H1 (cell line): Measurements from ENCODE around the gene NR5A1. TPM values are rescaled to one million over a fixed set of nuclear protein-coding genes. Genes with fewer than 3 reads are reported as not detected.
A peak's percentile ranks its signal among the peaks of the same experiment; 100 is the strongest.

ENCODE experiments used
- CTCF ChIA-PET: fragments of 300-600 bp; sonication (Branson Sonifier 250); formaldehyde crosslinking; loops from one replicate; lab custom pipeline; 2021; ENCODE audit not compliant: partially characterized antibody; lab: Charles Lee
- POLR2A ChIA-PET: fragments of 300-600 bp; sonication (Branson Sonifier 250); formaldehyde crosslinking; loops from one replicate; lab custom pipeline; 2021; ENCODE audit warnings: inconsistent platforms; ENCODE audit not compliant: partially characterized antibody; lab: Charles Lee
- DNase-seq, 2 experiments: peaks; one replicate each; pipeline versions ENCODE4 v3.0.0 to v3.0.0-alpha.2; 2010 to 2022; ENCODE audit warnings: low spot score in 2 of 2, low read depth in 1 of 2, mixed read lengths in 1 of 2
- FAIRE-seq: peaks from 2 replicates; lab custom pipeline; 2011; peaks lifted over from hg19 to GRCh38; lab: Jason Lieb, UNC
- H2AFZ ChIP-seq: 2 replicates; pipeline ENCODE4 v1.8.1; 2012; ENCODE audit warnings: low read length, inconsistent platforms
- H2AK5ac ChIP-seq: 2 replicates; pipeline ENCODE4 v1.6.1; 2013; ENCODE audit warnings: low read depth, low read length
- H2BK120ac ChIP-seq: replicated peaks from 2 replicates; pipeline ENCODE3; 2013; ENCODE audit warnings: low read depth, low read length, inconsistent platforms
- H2BK12ac ChIP-seq: 2 replicates; pipeline ENCODE4 v1.6.1; 2013; ENCODE audit warnings: low read depth, low read length
- H2BK15ac ChIP-seq: 2 replicates; pipeline ENCODE4 v1.6.1; 2013; ENCODE audit warnings: low read length
- H2BK20ac ChIP-seq: 2 replicates; pipeline ENCODE4 v1.6.1; 2013; ENCODE audit warnings: low read length
- H2BK5ac ChIP-seq: 2 replicates; pipeline ENCODE4 v1.6.1; 2013; ENCODE audit warnings: low read depth, low read length
- H3K14ac ChIP-seq: 2 replicates; pipeline ENCODE4 v1.6.1; 2013; ENCODE audit warnings: inconsistent platforms; ENCODE audit not compliant: insufficient read length
- H3K18ac ChIP-seq: 2 replicates; pipeline ENCODE4 v1.6.1; 2013; ENCODE audit warnings: low read length; ENCODE audit errors: extremely low read depth
- H3K23ac ChIP-seq: 2 replicates; pipeline ENCODE4 v1.6.1; 2013; ENCODE audit warnings: inconsistent platforms; ENCODE audit not compliant: insufficient read length
- H3K23me2 ChIP-seq: 2 replicates; pipeline ENCODE4 v1.6.1; 2013; ENCODE audit warnings: low read depth, low read length
- H3K27ac ChIP-seq: 2 replicates; pipeline ENCODE4 v1.6.1; 2011; ENCODE audit warnings: low read depth, low read length, inconsistent platforms
- H3K27me3 ChIP-seq, 4 experiments: replicated peaks in 1 of 4; 1 replicate in 1 of 4; 2 replicates in 3 of 4; pipeline versions ENCODE4 v1.6.1 to v1.8.1; 2011 to 2013; ENCODE audit warnings: low read length in 3 of 4, mild to moderate bottlenecking in 3 of 4, inconsistent platforms in 2 of 4, mixed read lengths in 2 of 4, moderate library complexity in 1 of 4; ENCODE audit not compliant: control insufficient read depth in 3 of 4, insufficient read depth in 3 of 4; ENCODE audit errors: extremely low read depth in 1 of 4
- H3K36me3 ChIP-seq, 4 experiments: 2 replicates each; pipeline versions ENCODE4 v1.6.1 to v1.8.1; 2011 to 2013; ENCODE audit warnings: mild to moderate bottlenecking in 4 of 4, low read length in 3 of 4, moderate library complexity in 2 of 4, control low read depth in 1 of 4, inconsistent platforms in 1 of 4; ENCODE audit not compliant: insufficient read depth in 4 of 4, control insufficient read depth in 2 of 4
- H3K4ac ChIP-seq: replicated peaks from 2 replicates; pipeline ENCODE3; 2013; ENCODE audit warnings: low read length, low read depth, mixed read lengths, inconsistent platforms; ENCODE audit not compliant: insufficient read length
- H3K4me1 ChIP-seq, 4 experiments: replicated peaks in 1 of 4; 1 replicate in 1 of 4; 2 replicates in 3 of 4; pipeline versions ENCODE4 v1.6.1 to v1.8.1; 2011 to 2013; ENCODE audit warnings: low read length in 3 of 4, inconsistent platforms in 2 of 4, mixed read lengths in 1 of 4; ENCODE audit not compliant: insufficient read depth in 4 of 4, control insufficient read depth in 3 of 4
- H3K4me2 ChIP-seq, 2 experiments: 2 replicates each; pipeline versions ENCODE4 v1.6.1 to v1.8.1; 2011 to 2013; ENCODE audit warnings: low read depth in 2 of 2, low read length in 2 of 2, control low read depth in 1 of 2, inconsistent platforms in 1 of 2, mild to moderate bottlenecking in 1 of 2; ENCODE audit not compliant: insufficient read depth in 1 of 2
- H3K4me3 ChIP-seq, 4 experiments: fragments of 200-600, 300-600 bp in 1 of 4; sonication (generic), shearing (Covaris generic), sonication (Bioruptor Twin) in 1 of 4; 2 replicates each; pipeline versions ENCODE4 v1.5.1 to v1.8.1; 2011 to 2016; ENCODE audit warnings: low read length in 4 of 4, low read depth in 3 of 4, control low read depth in 2 of 4, inconsistent platforms in 2 of 4, mild to moderate bottlenecking in 2 of 4, mixed read lengths in 1 of 4, moderate library complexity in 1 of 4; ENCODE audit not compliant: insufficient read depth in 2 of 4; ENCODE audit errors: extremely low read depth in 1 of 4
- H3K56ac ChIP-seq: replicated peaks from 2 replicates; pipeline ENCODE3; 2013; ENCODE audit warnings: low read depth, mild to moderate bottlenecking, mixed read lengths, low read length, inconsistent platforms; ENCODE audit not compliant: insufficient read length
- H3K79me1 ChIP-seq: 2 replicates; pipeline ENCODE4 v1.6.1; 2013; ENCODE audit warnings: low read depth, low read length, control low read depth
- H3K79me2 ChIP-seq, 2 experiments: 2 replicates each; pipeline versions ENCODE4 v1.6.1 to v1.8.1; 2012 to 2013; ENCODE audit warnings: low read length in 2 of 2, mild to moderate bottlenecking in 2 of 2, inconsistent platforms in 1 of 2; ENCODE audit not compliant: insufficient read depth in 2 of 2, control insufficient read depth in 1 of 2
- H3K9ac ChIP-seq, 4 experiments: replicated peaks in 1 of 4; 1 replicate in 1 of 4; 2 replicates in 3 of 4; pipeline versions ENCODE4 v1.6.1 to v1.8.1; 2011 to 2013; ENCODE audit warnings: low read depth in 3 of 4, low read length in 3 of 4, control low read depth in 2 of 4, mild to moderate bottlenecking in 2 of 4, moderate library complexity in 2 of 4, inconsistent platforms in 1 of 4; ENCODE audit errors: extremely low read depth in 1 of 4
- H3K9me3 ChIP-seq, 2 experiments: 2 replicates each; pipeline versions ENCODE4 v1.6.1 to v1.8.1; 2012 to 2013; ENCODE audit warnings: mild to moderate bottlenecking in 2 of 2, moderate library complexity in 2 of 2, control low read depth in 1 of 2, inconsistent platforms in 1 of 2, low read depth in 1 of 2, low read length in 1 of 2, mixed read lengths in 1 of 2; ENCODE audit not compliant: insufficient read depth in 2 of 2
- H4K20me1 ChIP-seq, 2 experiments: replicated peaks in 1 of 2; 2 replicates each; pipeline versions ENCODE3 to v1.8.1; 2011 to 2013; ENCODE audit warnings: inconsistent platforms in 2 of 2, low read length in 2 of 2, mild to moderate bottlenecking in 1 of 2; ENCODE audit not compliant: insufficient read depth in 2 of 2, control insufficient read depth in 1 of 2
- H4K5ac ChIP-seq: 2 replicates; pipeline ENCODE4 v1.6.1; 2013; ENCODE audit warnings: low read length, low read depth, mixed read lengths, inconsistent platforms; ENCODE audit not compliant: insufficient read length
- H4K8ac ChIP-seq: 2 replicates; pipeline ENCODE4 v1.8.0; 2013; ENCODE audit warnings: mild to moderate bottlenecking, moderate library complexity, low read length, inconsistent platforms; ENCODE audit not compliant: insufficient read depth; ENCODE audit errors: extremely low read depth
- H4K91ac ChIP-seq: replicated peaks from 2 replicates; pipeline ENCODE3; 2013; ENCODE audit warnings: low read length, mixed read lengths, inconsistent platforms; ENCODE audit not compliant: insufficient read length
- CBX5 ChIP-seq: fragments of 300-800, 300-1000 bp; sonication (generic); IDR thresholded peaks from 2 replicates; pipeline ENCODE4 v1.7.1; 2016; ENCODE audit warnings: antibody characterized with exemption, low read length, low read depth
- EZH2 ChIP-seq: fragments of 200-600 bp; sonication (generic); IDR thresholded peaks from 2 replicates; pipeline ENCODE4 v1.7.1; 2012; ENCODE audit warnings: low read depth, mild to moderate bottlenecking, moderate library complexity, low read length, inconsistent platforms; ENCODE audit not compliant: severe bottlenecking
- GABPA ChIP-seq: IDR thresholded peaks from 2 replicates; pipeline ENCODE4 v1.6.1; 2011; ENCODE audit warnings: mild to moderate bottlenecking, low read length, moderate library complexity, borderline replicate concordance; ENCODE audit not compliant: insufficient read depth
- HDAC6 ChIP-seq: IDR thresholded peaks from one replicate; pipeline ENCODE4 v1.7.1; 2012; ENCODE audit warnings: low read depth, mild to moderate bottlenecking, inconsistent platforms, low read length, moderate library complexity
- KDM1A ChIP-seq: fragments of 200-600, 300-600 bp; sonication (generic); IDR thresholded peaks from 2 replicates; pipeline ENCODE4 v1.7.1; 2016; ENCODE audit warnings: mild to moderate bottlenecking, low read length, borderline replicate concordance
- KDM5A ChIP-seq: fragments of 200-600 bp; IDR thresholded peaks from 2 replicates; pipeline ENCODE4 v1.7.1; 2012; ENCODE audit warnings: mild to moderate bottlenecking, low read length, inconsistent platforms, mixed read lengths
- SUZ12 ChIP-seq: fragments of 200-600 bp; sonication (generic); IDR thresholded peaks from 2 replicates; pipeline ENCODE4 v1.6.1; 2012; ENCODE audit warnings: mild to moderate bottlenecking, inconsistent platforms, low read length, moderate library complexity, mixed read lengths
- TBP ChIP-seq: IDR thresholded peaks from 2 replicates; pipeline ENCODE4 v1.6.1; 2011; ENCODE audit warnings: low read depth, low read length, improper control_type of control experiment
- TEAD4 ChIP-seq: IDR thresholded peaks from 2 replicates; pipeline ENCODE4 v1.6.1; 2012; ENCODE audit warnings: low read depth, low read length, inconsistent platforms, mixed read lengths
- WGBS, 2 experiments: shearing (Covaris generic) in 1 of 2; methylation state at CpG; one replicate each; pipeline versions ENCODE4 v1.1.6 to v1.1.7; 2013 to 2015; ENCODE audit warnings: low lambda C conversion rate in 2 of 2, mixed read lengths in 2 of 2, inconsistent platforms in 1 of 2, low coverage in 1 of 2, missing lambda C conversion rate in 1 of 2; ENCODE audit not compliant: insufficient replicate concordance in 2 of 2, insufficient coverage in 1 of 2, insufficient read length in 1 of 2; ENCODE audit errors: extremely low coverage in 1 of 2, missing lambda C conversion rate in 1 of 2; 5-methylcytosine and 5-hydroxymethylcytosine counted together
- polyA plus RNA-seq, 7 experiments: library from polyadenylated mRNA; depleted of rRNA in 3 of 7; stranded (reverse) in 5 of 7; unstranded in 2 of 7; fragments of >200 nt in 5 of 7; fragments of 200-250 nt in 2 of 7; gene quantifications; 1 replicate in 5 of 7; 2 replicates in 1 of 7; 4 replicates in 1 of 7; pipeline versions ENCODE4 v1.2.1 to v1.2.3, GENCODE V29; 2011 to 2013; ENCODE audit warnings: missing spikeins in 2 of 7, mixed read lengths in 2 of 7
- total RNA-seq: library from RNA; stranded (reverse); fragmentation: NEBNext Ultra II Directional; extraction: Animal tissue kit (Norgen Biotek cat#: 25700); gene quantifications from 2 replicates; pipeline ENCODE4 v1.2.1, GENCODE V29; 2021
- TF ChIP-seq, protein P1 (sequence below): IDR thresholded peaks from 2 replicates; pipeline ENCODE4 v1.6.1; 2012; ENCODE audit warnings: inconsistent platforms

The NR5A1 gene
- total and polyA plus RNA-seq, 2 of the 8 experiments (the other 6 are each of a cell fraction or from before 2014, with no cell fraction given), result 0.29 to 0.58 TPM

DNA sequence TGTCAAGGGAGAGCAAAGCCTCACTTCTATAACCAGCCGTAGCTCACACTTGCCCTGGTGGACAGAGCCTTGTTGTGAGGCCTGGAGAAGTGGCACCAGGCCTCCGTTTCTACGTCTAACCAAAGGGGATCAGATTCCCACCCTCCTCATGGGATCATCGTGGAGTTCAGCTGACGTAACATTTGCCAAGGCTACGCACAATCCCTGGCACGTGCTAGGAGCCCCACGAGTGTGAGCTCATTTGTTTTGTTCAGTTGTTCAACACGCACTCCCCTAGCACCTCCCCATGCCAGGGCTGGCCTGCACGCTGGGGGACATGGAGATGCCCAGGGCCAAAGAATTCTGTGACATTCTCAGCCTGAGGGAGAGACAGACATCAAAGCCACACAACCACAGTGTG is 33.9 kb downstream of the NR5A1 start:
- H3K23me2 ChIP-seq, result peaks cover 6% of the 10 kb centered on the region; the same call in 1 of the 2 replicates
- H2BK12ac ChIP-seq, result peak overlapping the region; percentile 84; the same call in 1 of the 2 replicates
- no peaks in the 10 kb centered on the region for H3K79me1 ChIP-seq
- H2BK20ac ChIP-seq, result no peak overlapping the region
- peaks cover 0 to 20% (median 16%) of the 10 kb centered on the region in 4 experiments; a peak in 6 of 7 replicates for H3K4me1 ChIP-seq
- H3K9ac ChIP-seq, result no peak overlapping the region
- TF ChIP-seq CBX5, result no peak
- TF ChIP-seq GABPA, result no peak
- TF ChIP-seq TBP, result no peak
- TF ChIP-seq KDM5A, result no peak
- TF ChIP-seq, protein P1, sequence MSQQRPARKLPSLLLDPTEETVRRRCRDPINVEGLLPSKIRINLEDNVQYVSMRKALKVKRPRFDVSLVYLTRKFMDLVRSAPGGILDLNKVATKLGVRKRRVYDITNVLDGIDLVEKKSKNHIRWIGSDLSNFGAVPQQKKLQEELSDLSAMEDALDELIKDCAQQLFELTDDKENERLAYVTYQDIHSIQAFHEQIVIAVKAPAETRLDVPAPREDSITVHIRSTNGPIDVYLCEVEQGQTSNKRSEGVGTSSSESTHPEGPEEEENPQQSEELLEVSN, result no peak
- TF ChIP-seq EZH2, result no peak
- TF ChIP-seq SUZ12, result no peak
- TF ChIP-seq HDAC6, result no peak
- no peak for TF ChIP-seq KDM1A
- TF ChIP-seq TEAD4, result no peak
- CTCF ChIA-PET, result interaction anchor here (0.6 to 3.9 kb wide), 8 partner anchors 8 to 379 kb away, joined by 3 to 35 read pairs (median 9); partner anchors contain the start of gene PSMB7
- H2BK5ac ChIP-seq, result peak overlapping the region; percentile 35; the same call in 1 of the 2 replicates
- no peak overlapping the region for H3K4ac ChIP-seq
- no peaks in the 10 kb centered on the region for H4K20me1 ChIP-seq
- no peaks in the 10 kb centered on the region for H3K79me2 ChIP-seq
- POLR2A ChIA-PET, result no interaction called here
- no peak overlapping the region for H3K4me3 ChIP-seq
- peaks cover 0 to 15% (median 13%) of the 10 kb centered on the region in 4 experiments; a peak in 6 of 7 replicates for H3K27me3 ChIP-seq
- no peak overlapping the region for H2BK120ac ChIP-seq
- no peak overlapping the region for H3K56ac ChIP-seq
- no peak overlapping the region; the same call in 1 of the 2 replicates for H3K27ac ChIP-seq
- no peak overlapping the region for H3K18ac ChIP-seq
- no peak overlapping the region for H2AFZ ChIP-seq
- H3K36me3 ChIP-seq, result no peaks in the 10 kb centered on the region
- no peak overlapping the region for H3K23ac ChIP-seq
- no peak overlapping the region for H3K14ac ChIP-seq
- 0 out of 2 replicates have a peak overlapping the region, but pooled peaks have one; percentile 8 for H2AK5ac ChIP-seq
- H4K5ac ChIP-seq, result no peak overlapping the region
- H3K4me2 ChIP-seq, result no peak overlapping the region
- 92% methylated on average over 10 of the region's 10 CpGs; no CpG with 5 or more reads in 1 of the 2 experiments for WGBS, 2 experiments
- DNase-seq, result no peak
- no peak overlapping the region for H4K91ac ChIP-seq
- no peaks in the 10 kb centered on the region for H3K9me3 ChIP-seq
- peak overlapping the region; percentile 64; the same call in 1 of the 2 replicates for H4K8ac ChIP-seq
- no peak overlapping the region for H2BK15ac ChIP-seq
- FAIRE-seq, result no peak
